GM08714 (cell line): ENCODE measurements around the gene IFT52.

Experiments used
- H3K4me3 ChIP-seq: fragments of 200-500 bp; sonication (Bioruptor generic); 2 replicates; pipeline ENCODE4 v1.5.1; 2014; ENCODE audit warnings: mild to moderate bottlenecking, low read length, inconsistent platforms
- ZNF274 ChIP-seq: IDR thresholded peaks from 2 replicates; pipeline ENCODE4 v1.6.1; 2012; ENCODE audit warnings: mild to moderate bottlenecking, low read depth, low read length

IFT52 gene

DNA sequence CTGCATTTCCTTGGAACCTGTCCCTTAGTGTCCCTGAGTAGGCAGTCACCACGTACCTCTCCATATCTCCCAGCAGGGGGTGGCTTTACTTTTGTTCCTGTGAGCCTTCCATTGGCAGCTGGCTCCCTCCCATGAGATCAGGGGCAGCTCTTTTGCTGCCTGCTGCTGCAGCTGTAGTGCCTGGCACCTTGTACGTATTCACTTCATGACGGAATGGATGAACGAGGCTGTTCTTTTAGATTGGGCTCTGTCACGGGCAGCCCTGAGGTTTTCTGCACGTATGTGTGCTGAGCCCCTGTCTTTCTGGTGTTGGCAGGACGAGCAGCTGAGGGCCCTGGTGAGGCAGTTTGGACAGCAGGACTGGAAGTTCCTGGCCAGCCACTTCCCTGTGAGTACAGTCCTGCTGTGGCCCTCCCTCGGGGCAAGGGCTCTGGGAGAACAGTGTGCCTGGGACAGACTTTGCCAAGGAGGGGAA lies 90.8 kb downstream of the IFT52 start:
- no peak for TF ChIP-seq ZNF274
- peak overlapping the region; percentile 26; the same call in 1 of the 2 replicates for H3K4me3 ChIP-seq

DNA sequence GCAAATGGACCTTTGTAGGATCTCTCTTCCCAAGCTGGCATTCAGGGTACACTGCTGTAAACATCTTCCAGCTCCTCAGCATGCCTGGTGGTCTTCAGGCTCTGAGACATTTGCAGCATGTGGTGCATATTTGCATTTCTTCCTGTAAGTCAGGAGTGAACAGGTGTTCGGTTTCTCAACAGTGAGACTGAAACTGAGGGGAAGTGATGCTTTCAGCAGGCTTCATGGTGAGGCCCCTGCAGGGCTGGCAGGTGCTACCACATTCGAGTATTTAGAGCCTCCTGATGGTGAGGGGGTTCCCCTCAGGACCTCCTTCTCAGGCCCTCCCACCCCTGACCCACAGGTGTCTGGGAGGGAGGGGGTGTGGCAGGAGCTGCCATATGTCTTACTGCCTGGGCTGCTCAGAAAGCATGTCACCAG lies 91.3 kb downstream of the IFT52 start:
- H3K4me3 ChIP-seq: peak overlapping the region; percentile 26; the same call in 1 of the 2 replicates
- TF ChIP-seq ZNF274: no peak

DNA sequence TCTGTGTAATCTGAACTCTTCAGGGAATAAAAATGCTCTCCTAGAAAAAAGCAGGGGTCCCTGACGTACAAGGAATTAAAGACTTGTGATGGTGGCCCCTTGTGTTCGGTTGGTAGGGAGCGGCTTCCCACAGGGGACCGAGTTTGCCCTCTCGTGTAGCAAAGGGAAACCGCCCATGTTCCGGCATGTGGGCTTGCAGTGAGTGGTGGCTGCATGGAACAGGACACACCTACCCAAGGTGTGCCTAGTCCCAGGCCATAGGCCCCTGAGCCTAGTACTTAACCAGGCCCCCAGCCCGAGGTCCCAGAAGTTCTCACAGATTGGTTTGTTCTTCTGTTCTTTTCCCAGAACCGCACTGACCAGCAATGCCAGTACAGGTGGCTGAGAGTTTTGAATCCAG lies 91.7 kb downstream of the IFT52 start:
- peak overlapping the region; percentile 3; the same call in 1 of the 2 replicates for H3K4me3 ChIP-seq
- no peak for TF ChIP-seq ZNF274

DNA sequence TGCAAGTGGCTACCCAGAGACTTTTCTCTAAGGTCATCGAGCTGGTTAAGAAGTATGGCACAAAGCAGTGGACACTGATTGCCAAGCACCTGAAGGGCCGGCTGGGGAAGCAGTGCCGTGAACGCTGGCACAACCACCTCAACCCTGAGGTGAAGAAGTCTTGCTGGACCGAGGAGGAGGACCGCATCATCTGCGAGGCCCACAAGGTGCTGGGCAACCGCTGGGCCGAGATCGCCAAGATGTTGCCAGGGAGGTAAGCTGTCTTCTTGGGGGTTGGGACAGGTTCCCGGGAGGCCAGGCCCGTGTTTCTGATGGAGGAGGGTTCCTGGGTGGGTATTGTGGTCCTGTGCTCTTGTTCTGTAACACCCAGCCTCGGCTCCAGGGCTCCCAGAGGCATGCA lies 96.1 kb downstream of the IFT52 start:
- no peak for TF ChIP-seq ZNF274
- H3K4me3 ChIP-seq: no peak overlapping the region

DNA sequence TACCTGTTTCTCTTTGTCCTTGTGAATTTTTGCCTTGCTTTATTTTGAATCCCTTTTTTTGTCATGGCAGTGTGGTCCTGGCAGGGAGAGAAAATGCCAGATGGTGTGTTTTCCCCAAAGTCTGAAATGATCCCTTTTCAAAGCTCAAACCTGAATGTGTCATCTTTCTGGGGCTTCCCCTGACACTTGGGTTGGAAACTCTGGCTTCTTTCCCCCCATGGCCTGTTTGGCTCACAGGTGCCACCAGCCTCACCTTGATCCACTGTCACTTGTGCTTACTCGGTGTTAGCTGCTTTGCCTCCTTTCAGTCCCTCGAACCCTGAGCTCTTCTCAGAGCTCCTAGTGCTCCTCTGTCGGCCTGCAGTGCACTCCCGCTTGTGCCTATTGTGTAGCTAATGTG lies 98.4 kb downstream of the IFT52 start:
- no peak overlapping the region for H3K4me3 ChIP-seq
- TF ChIP-seq ZNF274: no peak

DNA sequence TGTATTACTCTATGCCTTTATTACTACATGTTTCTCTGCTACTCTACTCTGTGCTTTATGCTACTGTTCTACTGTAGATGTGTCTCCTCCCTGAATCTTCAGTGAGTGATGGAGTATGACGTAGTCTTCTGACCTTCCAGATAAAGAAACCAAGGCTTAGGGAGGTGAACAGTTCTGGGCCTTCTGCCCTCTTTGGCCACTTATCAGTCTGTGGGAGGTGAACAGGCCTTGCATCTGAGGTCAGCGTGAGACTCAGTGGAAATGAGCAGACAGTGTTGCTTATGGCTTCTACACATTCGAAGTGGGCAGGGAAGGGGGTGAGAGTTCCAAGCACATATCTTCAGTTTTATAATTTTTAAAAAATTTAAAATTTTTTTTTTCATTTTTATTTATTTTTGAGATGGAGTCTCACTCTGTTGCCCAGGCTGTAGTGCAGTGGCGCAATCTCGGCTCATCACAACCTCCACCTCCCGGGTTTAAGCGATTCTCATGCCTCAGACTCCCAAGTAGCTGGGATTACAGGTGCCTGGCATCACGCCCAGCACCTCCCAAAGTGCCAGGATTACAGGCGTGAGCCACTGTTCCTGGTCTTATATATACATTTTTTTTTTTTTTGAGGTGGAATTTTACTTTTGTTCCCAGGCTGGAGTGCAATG lies 100.3 kb downstream of the IFT52 start:
- TF ChIP-seq ZNF274: no peak
- no peak overlapping the region for H3K4me3 ChIP-seq

DNA sequence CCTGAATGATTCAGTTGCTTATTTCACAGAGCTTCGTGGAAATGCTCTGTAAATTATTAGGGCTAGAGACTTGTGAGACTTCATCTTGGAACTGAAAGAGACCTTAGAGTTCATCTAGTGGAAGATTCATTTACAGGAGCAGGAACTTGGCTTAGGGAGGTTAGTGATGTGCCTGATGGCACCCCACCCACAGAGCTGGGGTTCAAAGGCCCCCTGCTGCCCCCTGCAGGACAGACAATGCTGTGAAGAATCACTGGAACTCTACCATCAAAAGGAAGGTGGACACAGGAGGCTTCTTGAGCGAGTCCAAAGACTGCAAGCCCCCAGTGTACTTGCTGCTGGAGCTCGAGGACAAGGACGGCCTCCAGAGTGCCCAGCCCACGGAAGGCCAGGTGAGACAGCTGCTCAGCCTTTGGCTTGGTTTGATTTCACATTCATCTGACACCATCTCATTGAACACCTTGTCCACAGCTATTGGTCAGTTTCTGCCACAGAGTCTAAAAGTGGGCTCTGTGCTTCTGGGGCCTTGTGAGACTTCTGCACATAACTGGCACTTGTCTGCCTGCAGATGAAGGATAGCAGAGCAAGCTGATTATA lies 101.3 kb downstream of the IFT52 start:
- no peak overlapping the region for H3K4me3 ChIP-seq
- no peak for TF ChIP-seq ZNF274

DNA sequence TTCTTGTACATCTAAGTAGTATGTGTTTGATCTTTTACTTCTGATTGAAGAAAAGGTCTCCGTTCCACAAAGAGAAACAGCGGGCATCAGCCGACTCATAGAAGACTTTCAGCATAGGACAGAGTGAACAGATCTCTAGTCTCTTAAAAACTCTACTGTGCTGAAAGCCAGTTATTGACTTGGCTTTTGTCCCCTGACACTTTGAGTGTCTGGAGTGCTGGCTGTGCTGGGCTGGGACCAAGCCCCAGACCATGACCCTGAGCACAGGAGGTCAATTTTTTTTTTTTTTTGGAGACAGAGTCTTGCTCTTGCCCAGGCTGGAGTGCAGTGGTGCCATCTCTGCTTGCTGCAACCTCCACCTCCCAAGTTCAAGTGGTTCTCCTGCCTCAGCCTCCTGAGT lies 104.0 kb downstream of the IFT52 start:
- no peak for TF ChIP-seq ZNF274
- no peak overlapping the region for H3K4me3 ChIP-seq

DNA sequence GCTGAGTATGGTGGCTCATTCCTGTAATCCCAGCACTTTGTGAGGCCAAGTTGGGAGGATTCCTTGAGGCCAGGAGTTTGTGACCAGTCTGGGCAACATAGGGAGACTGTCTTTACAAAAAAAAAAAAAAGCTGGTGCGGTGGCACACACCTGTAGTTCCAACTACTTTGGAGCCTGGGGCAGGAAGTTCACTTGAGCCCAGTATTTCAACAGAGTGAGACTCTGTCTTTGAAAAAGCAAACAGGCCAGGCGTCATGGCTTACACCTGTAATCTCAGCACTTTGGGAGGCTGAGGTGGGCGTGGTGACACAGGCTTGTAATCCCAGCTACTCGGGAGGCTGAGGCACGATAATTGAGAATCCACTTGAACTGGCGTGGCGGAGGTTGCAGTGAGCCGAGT lies 104.8 kb downstream of the IFT52 start:
- no peak overlapping the region for H3K4me3 ChIP-seq
- TF ChIP-seq ZNF274: no peak
